ENCODE results near the gene OR2A5. TPM values are rescaled to one million over a fixed set of nuclear protein-coding genes. Genes with fewer than 3 reads are reported as not detected.

OR2A5 gene
- total and polyA plus RNA-seq, 2 of the 8 experiments (the other 6 are each of a cell fraction or from before 2014, with no cell fraction given) = not detected

GRCh38 chr7:144098776-144099175 is 50.0 kb downstream of the OR2A5 start:
- Histone ChIP-seq H2AK5ac (ENCODE audit: low read depth, low read length) (no peak overlapping the region), H3K4ac (replicated peaks; ENCODE audit: insufficient read length, low read depth, low read length) (no peak overlapping the region), H2BK120ac (replicated peaks; ENCODE audit: low read depth, low read length) (no peak overlapping the region), H2BK15ac (ENCODE audit: low read length) (no peak overlapping the region), H3K79me1 (ENCODE audit: low read depth, low read length) (no peaks in the 10 kb centered on the region), H3K23ac (ENCODE audit: insufficient read length) (no peak overlapping the region), H4K20me1 (replicated peaks in 1 of 2; ENCODE audit: control insufficient read depth in 1 of 2, insufficient read depth in 2 of 2, low read length in 2 of 2) (no peaks in the 10 kb centered on the region), H3K4me1 (replicated peaks in 1 of 4; ENCODE audit: control insufficient read depth in 3 of 4, insufficient read depth in 4 of 4, low read length in 3 of 4) (no peaks in the 10 kb centered on the region), H3K9me3 (ENCODE audit: insufficient read depth in 2 of 2, low read depth in 1 of 2, low read length in 1 of 2) (no peaks in the 10 kb centered on the region), H3K18ac (ENCODE audit: extremely low read depth, low read length) (no peak overlapping the region), H4K91ac (replicated peaks; ENCODE audit: insufficient read length, low read length) (no peak overlapping the region), H2BK20ac (ENCODE audit: low read length) (no peak overlapping the region), H3K14ac (ENCODE audit: insufficient read length) (no peak overlapping the region), H2AFZ (ENCODE audit: low read length) (no peak overlapping the region), H3K23me2 (ENCODE audit: low read depth, low read length) (no peaks in the 10 kb centered on the region), H3K4me3 (ENCODE audit: extremely low read depth in 1 of 4, insufficient read depth in 2 of 4, low read depth in 3 of 4, low read length in 4 of 4) (no peak overlapping the region), H3K27me3 (replicated peaks in 1 of 4; ENCODE audit: control insufficient read depth in 3 of 4, extremely low read depth in 1 of 4, insufficient read depth in 3 of 4, low read length in 3 of 4) (no peaks in the 10 kb centered on the region), H3K4me2 (ENCODE audit: insufficient read depth in 1 of 2, low read depth in 2 of 2, low read length in 2 of 2) (no peak overlapping the region), H4K8ac (ENCODE audit: extremely low read depth, insufficient read depth, low read length) (no peak overlapping the region), H3K36me3 (ENCODE audit: control insufficient read depth in 2 of 4, insufficient read depth in 4 of 4, low read length in 3 of 4) (no peaks in the 10 kb centered on the region), H3K9ac (replicated peaks in 1 of 4; ENCODE audit: extremely low read depth in 1 of 4, low read depth in 3 of 4, low read length in 3 of 4) (no peak overlapping the region), H3K79me2 (ENCODE audit: control insufficient read depth in 1 of 2, insufficient read depth in 2 of 2, low read length in 2 of 2) (no peaks in the 10 kb centered on the region), H4K5ac (ENCODE audit: insufficient read length, low read depth, low read length) (no peak overlapping the region), H3K56ac (replicated peaks; ENCODE audit: insufficient read length, low read depth, low read length) (no peak overlapping the region), H2BK5ac (ENCODE audit: low read depth, low read length) (no peak overlapping the region), H2BK12ac (ENCODE audit: low read depth, low read length) (no peak overlapping the region), H3K27ac (ENCODE audit: low read depth, low read length) (no peak overlapping the region)
- ChIA-PET POLR2A (ENCODE audit: partially characterized antibody) (no interaction called here), CTCF (ENCODE audit: partially characterized antibody) (interaction anchor here (0.6 kb wide), 1 partner anchor 18 kb away, joined by 3 read pairs; no protein-coding TSS in a partner anchor)
- no peak for DNase-seq (ENCODE audit: low read depth in 1 of 2, low spot score in 2 of 2)
- FAIRE-seq = no peak
- TF ChIP-seq RAD21 (IDR thresholded peaks at IDR 0.05 in 1 of 2, conservative IDR thresholded peaks at IDR 0.05 in 1 of 2; ENCODE audit: low read depth in 2 of 2, low read length in 2 of 2) = no peak
- no peak for TF ChIP-seq CEBPB (IDR thresholded peaks at IDR 0.05; ENCODE audit: low read depth, low read length)
- TF ChIP-seq EGR1 (IDR thresholded peaks at IDR 0.05; ENCODE audit: borderline replicate concordance, low read depth, low read length) = no peak
- TF ChIP-seq BCL11A (IDR thresholded peaks at IDR 0.05; ENCODE audit: low read depth in 2 of 2, low read length in 2 of 2) = no peak

All from H1 (cell line).